Hepatocyte (in vitro differentiated cells): Measurements from ENCODE around the gene ELF5. TPM values are rescaled to one million over a fixed set of nuclear protein-coding genes. Genes with fewer than 3 reads are reported as not detected.

Experiments
- DNase-seq: peaks from one replicate; pipeline ENCODE4 v3.0.0-alpha.2; 2016; ENCODE audit warnings: low spot score
- H2AFZ ChIP-seq: fragments of 200-600 bp; sonication (generic); 2 replicates; pipeline ENCODE4 v1.6.0; 2016; ENCODE audit warnings: antibody characterized with exemption, mild to moderate bottlenecking
- H3K27ac ChIP-seq: fragments of 200-600 bp; sonication (generic); 2 replicates; pipeline ENCODE4 v1.5.1; 2016; ENCODE audit warnings: mild to moderate bottlenecking
- H3K27me3 ChIP-seq: fragments of 200-600 bp; sonication (generic); 2 replicates; pipeline ENCODE4 v1.6.1; 2016
- H3K36me3 ChIP-seq: fragments of 200-600 bp; sonication (generic); replicated peaks from 2 replicates; pipeline ENCODE4 v1.5.1; 2016; ENCODE audit warnings: low read depth; ENCODE audit not compliant: insufficient read depth
- H3K4me1 ChIP-seq: fragments of 200-600 bp; sonication (generic); 2 replicates; pipeline ENCODE4 v1.5.1; 2016; ENCODE audit warnings: mild to moderate bottlenecking, moderate library complexity; ENCODE audit not compliant: insufficient read depth
- H3K4me2 ChIP-seq: fragments of 200-600 bp; sonication (generic); 2 replicates; pipeline ENCODE4 v1.6.0; 2016
- H3K4me3 ChIP-seq: fragments of 200-600 bp; sonication (generic); 2 replicates; pipeline ENCODE4 v1.5.1; 2016; ENCODE audit warnings: mild to moderate bottlenecking
- H3K79me2 ChIP-seq: fragments of 200-600 bp; sonication (generic); 2 replicates; pipeline ENCODE4 v1.6.0; 2017; ENCODE audit warnings: mild to moderate bottlenecking
- H3K9me2 ChIP-seq: fragments of 200-600 bp; sonication (generic); replicated peaks from 2 replicates; pipeline ENCODE4 v1.6.0; 2017; ENCODE audit warnings: mild to moderate bottlenecking; ENCODE audit not compliant: insufficient read depth
- H3K9me3 ChIP-seq: fragments of 200-600 bp; sonication (generic); 2 replicates; pipeline ENCODE4 v1.5.1; 2016; ENCODE audit warnings: low read depth, mild to moderate bottlenecking
- H4K20me1 ChIP-seq: fragments of 200-600 bp; sonication (generic); 2 replicates; pipeline ENCODE4 v1.6.0; 2016; ENCODE audit warnings: mild to moderate bottlenecking; ENCODE audit not compliant: insufficient read depth, poor library complexity, severe bottlenecking
- EZH2 ChIP-seq: fragments of 200-600 bp; sonication (generic); IDR thresholded peaks from 2 replicates; pipeline ENCODE4 v1.6.1; 2016; ENCODE audit warnings: antibody characterized with exemption, mild to moderate bottlenecking, borderline replicate concordance
- EZH2phosphoT487 ChIP-seq: fragments of 200-600 bp; sonication (generic); IDR thresholded peaks from one replicate; pipeline ENCODE4 v1.6.1; 2018; ENCODE audit warnings: antibody characterized with exemption, mild to moderate bottlenecking, low read depth, moderate library complexity; ENCODE audit not compliant: unreplicated experiment, severe bottlenecking
- WGBS: methylation state at CpG from one replicate; pipeline ENCODE4 v1.1.6; 2016; ENCODE audit warnings: low lambda C conversion rate; ENCODE audit errors: missing lambda C conversion rate; 5-methylcytosine and 5-hydroxymethylcytosine counted together
- polyA plus RNA-seq: library from polyadenylated mRNA; unstranded; fragments of >200 nt; fragmentation: Nextera tagmentation; extraction: Ambion mirVana; gene quantifications from 2 replicates; pipeline ENCODE4 v1.2.1, GENCODE V29; 2016
- total RNA-seq: library from RNA; depleted of rRNA; stranded (reverse); fragments of >200 nt; gene quantifications from 2 replicates; pipeline ENCODE4 v1.2.3, GENCODE V29; 2014
- TF ChIP-seq, protein P1 (sequence below): fragments of 200-600 bp; sonication (generic); IDR thresholded peaks from 2 replicates; pipeline ENCODE4 v1.5.1; 2016; ENCODE audit warnings: antibody characterized with exemption, mild to moderate bottlenecking; ENCODE audit not compliant: poor library complexity

Gene ELF5
- total and polyA plus RNA-seq, 2 experiments from 2014 or later, result 0.50 to 0.53 TPM

DNA sequence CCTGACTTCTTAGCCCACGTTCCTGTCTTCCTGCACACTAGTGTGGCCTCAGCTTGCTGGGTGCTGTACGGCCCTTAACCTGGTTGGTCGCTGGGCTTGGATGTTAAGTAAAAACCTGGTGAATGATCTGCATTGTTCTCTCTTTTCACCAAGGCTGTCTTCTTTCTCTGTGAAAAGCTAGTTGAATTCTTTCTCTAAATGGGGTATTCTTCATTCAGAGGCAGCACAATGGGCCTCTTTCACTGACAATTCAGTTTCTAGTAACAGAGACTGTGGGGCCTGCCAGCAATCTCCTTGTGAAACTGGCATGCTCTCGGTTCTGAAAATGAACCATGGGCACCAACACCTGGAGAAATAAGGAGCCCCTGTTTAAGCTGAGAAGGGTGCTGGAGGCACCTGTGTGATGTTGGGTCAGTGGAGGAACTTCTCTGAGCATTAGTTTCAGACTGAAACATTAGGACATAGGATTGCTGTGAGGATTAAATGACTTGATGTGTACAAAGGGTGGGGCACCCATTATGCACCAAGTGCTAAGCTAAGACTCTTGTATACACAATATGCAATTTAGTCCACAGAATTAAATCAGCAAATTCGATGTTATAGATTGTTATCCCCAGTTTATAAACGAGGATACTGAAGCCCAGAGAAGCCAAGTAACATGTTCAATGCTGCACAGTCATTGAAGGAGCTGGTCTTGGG lies 33.1 kb upstream of the ELF5 start:
- Histone ChIP-seq H3K4me3 (no peak overlapping the region), H4K20me1 (no peaks in the 10 kb centered on the region), H3K27me3 (peaks cover 7% of the 10 kb centered on the region), H2AFZ (no peak overlapping the region), H3K9me2 (no peaks in the 10 kb centered on the region), H3K79me2 (no peaks in the 10 kb centered on the region), H3K9me3 (no peaks in the 10 kb centered on the region), H3K27ac (no peak overlapping the region), H3K4me2 (no peak overlapping the region), H3K4me1 (no peaks in the 10 kb centered on the region), H3K36me3 (no peaks in the 10 kb centered on the region)
- DNase-seq, result no peak
- WGBS, result 76% methylated on average over 6 of the region's 6 CpGs
- TF ChIP-seq EZH2phosphoT487 (no peak), EZH2 (no peak)
- TF ChIP-seq, protein P1, sequence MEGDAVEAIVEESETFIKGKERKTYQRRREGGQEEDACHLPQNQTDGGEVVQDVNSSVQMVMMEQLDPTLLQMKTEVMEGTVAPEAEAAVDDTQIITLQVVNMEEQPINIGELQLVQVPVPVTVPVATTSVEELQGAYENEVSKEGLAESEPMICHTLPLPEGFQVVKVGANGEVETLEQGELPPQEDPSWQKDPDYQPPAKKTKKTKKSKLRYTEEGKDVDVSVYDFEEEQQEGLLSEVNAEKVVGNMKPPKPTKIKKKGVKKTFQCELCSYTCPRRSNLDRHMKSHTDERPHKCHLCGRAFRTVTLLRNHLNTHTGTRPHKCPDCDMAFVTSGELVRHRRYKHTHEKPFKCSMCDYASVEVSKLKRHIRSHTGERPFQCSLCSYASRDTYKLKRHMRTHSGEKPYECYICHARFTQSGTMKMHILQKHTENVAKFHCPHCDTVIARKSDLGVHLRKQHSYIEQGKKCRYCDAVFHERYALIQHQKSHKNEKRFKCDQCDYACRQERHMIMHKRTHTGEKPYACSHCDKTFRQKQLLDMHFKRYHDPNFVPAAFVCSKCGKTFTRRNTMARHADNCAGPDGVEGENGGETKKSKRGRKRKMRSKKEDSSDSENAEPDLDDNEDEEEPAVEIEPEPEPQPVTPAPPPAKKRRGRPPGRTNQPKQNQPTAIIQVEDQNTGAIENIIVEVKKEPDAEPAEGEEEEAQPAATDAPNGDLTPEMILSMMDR, result no peak

DNA sequence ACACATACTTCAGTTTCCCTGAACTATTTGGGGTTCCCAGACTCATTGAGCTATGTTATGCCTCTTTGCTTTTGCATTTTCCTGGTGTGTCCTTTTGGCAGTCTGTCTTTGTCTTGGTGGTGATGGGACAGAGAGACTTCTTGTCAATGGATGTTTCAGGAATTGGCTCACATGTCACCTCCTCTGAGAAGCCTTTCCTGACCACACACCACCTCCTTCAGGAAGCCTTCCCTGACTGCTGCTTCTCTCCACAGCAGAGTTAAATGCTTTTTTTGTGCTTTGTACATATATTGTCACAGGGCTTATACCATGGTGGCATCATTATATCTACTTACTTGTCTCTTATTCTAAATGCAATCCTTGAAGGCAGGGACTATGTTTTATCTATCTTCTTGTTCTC lies 28.5 kb upstream of the ELF5 start:
- Histone ChIP-seq H2AFZ (no peak overlapping the region), H3K79me2 (no peaks in the 10 kb centered on the region), H3K4me3 (no peak overlapping the region), H3K27ac (no peak overlapping the region), H3K9me2 (no peaks in the 10 kb centered on the region), H3K4me2 (no peak overlapping the region), H3K36me3 (no peaks in the 10 kb centered on the region), H3K4me1 (no peaks in the 10 kb centered on the region), H4K20me1 (no peaks in the 10 kb centered on the region), H3K27me3 (peaks cover 17% of the 10 kb centered on the region), H3K9me3 (no peaks in the 10 kb centered on the region)
- TF ChIP-seq EZH2phosphoT487, result no peak
- no peak for DNase-seq

DNA sequence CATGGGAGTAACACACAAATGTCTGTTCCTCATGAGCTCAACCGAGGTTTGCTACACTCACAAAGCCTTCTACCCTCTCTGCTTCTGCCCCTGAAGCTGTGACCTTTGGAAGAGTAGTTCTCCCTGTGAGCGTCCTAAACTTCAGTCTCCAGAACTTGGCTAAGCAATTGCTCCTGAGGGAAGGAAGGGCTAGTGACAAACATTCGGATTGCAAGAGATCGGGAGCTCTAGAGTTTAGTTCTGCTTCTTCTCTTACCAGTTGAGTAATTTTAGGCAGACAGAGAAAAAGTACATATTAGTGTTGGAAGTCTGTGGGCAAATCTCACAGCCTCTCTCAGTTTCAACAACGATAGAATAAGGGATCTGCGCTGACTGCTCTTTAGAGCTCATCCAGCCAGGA lies 27.3 kb upstream of the ELF5 start:
- H3K9me2 ChIP-seq, result no peaks in the 10 kb centered on the region
- no peaks in the 10 kb centered on the region for H4K20me1 ChIP-seq
- WGBS, result 83% methylated on average over 6 of the region's 6 CpGs
- H3K4me2 ChIP-seq, result no peak overlapping the region
- H3K9me3 ChIP-seq, result no peaks in the 10 kb centered on the region
- no peaks in the 10 kb centered on the region for H3K79me2 ChIP-seq
- no peaks in the 10 kb centered on the region for H3K4me1 ChIP-seq
- H3K36me3 ChIP-seq, result no peaks in the 10 kb centered on the region
- no peak overlapping the region for H3K27ac ChIP-seq
- no peak for TF ChIP-seq EZH2phosphoT487
- TF ChIP-seq EZH2, result no peak
- TF ChIP-seq, protein P1, result no peak
- no peak overlapping the region for H3K4me3 ChIP-seq
- H3K27me3 ChIP-seq, result peaks cover 17% of the 10 kb centered on the region
- no peak for DNase-seq
- H2AFZ ChIP-seq, result no peak overlapping the region

DNA sequence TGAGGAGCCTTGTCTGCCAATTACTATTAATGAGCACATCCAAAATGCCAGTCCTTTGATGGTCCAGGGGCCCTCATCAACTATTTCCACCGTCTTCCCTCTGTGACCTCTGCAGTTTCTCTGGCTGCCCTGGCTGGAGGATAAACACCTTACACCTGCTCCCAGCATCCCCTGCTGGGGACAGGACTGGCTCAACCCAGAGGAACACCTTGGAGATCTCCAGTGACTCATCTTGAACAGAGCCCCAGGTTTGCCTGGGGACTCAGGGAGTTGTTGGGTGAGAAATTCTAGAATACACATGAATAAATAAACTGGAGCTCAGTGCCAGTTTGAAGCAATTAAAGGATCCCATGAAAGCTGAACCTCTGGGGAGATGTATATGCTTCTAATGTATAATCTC lies 24.0 kb upstream of the ELF5 start:
- H3K4me1 ChIP-seq, result no peaks in the 10 kb centered on the region
- no peaks in the 10 kb centered on the region for H3K9me2 ChIP-seq
- H3K79me2 ChIP-seq, result no peaks in the 10 kb centered on the region
- WGBS, result 93% methylated on average over 1 of the region's 1 CpG
- H3K4me3 ChIP-seq, result no peak overlapping the region
- no peak for DNase-seq
- H4K20me1 ChIP-seq, result no peaks in the 10 kb centered on the region
- H3K27ac ChIP-seq, result no peak overlapping the region
- TF ChIP-seq, protein P1, result no peak
- no peak for TF ChIP-seq EZH2phosphoT487
- no peak for TF ChIP-seq EZH2
- H3K27me3 ChIP-seq, result peaks cover 17% of the 10 kb centered on the region
- no peaks in the 10 kb centered on the region for H3K9me3 ChIP-seq
- no peak overlapping the region for H3K4me2 ChIP-seq
- no peaks in the 10 kb centered on the region for H3K36me3 ChIP-seq
- H2AFZ ChIP-seq, result no peak overlapping the region
